HG03060 (cell line): Measurements from ENCODE around the gene SPTLC3.

ENCODE experiments used
- ATAC-seq: cut with Tn5 transposase; IDR thresholded peaks from one replicate; pipeline ENCODE4 v1.9.1; 2021; ENCODE audit warnings: low read depth, moderate number of reproducible peaks; ENCODE audit not compliant: unreplicated experiment

Gene SPTLC3

GRCh38 chr20:13128173-13128572, 119.4 kb downstream of the SPTLC3 start:
- ATAC-seq, result no peak

GRCh38 chr20:13130061-13130706, 121.4 kb downstream of the SPTLC3 start:
- no peak for ATAC-seq

- no peak for ATAC-seq
Observed at GRCh38 chr20:13130707-13131103, 121.9 kb downstream of the SPTLC3 start.

- no peak for ATAC-seq
Observed at GRCh38 chr20:13131688-13132087, 122.9 kb downstream of the SPTLC3 start.

GRCh38 chr20:13139459-13140150, 130.8 kb downstream of the SPTLC3 start:
- ATAC-seq, result no peak

GRCh38 chr20:13140201-13140600, 131.4 kb downstream of the SPTLC3 start:
- no peak for ATAC-seq

- ATAC-seq, result no peak
Observed at GRCh38 chr20:13140775-13141174, 132.0 kb downstream of the SPTLC3 start.

- no peak for ATAC-seq
Observed at GRCh38 chr20:13141546-13141945, 132.8 kb downstream of the SPTLC3 start.

GRCh38 chr20:13142143-13142542, 133.4 kb downstream of the SPTLC3 start:
- no peak for ATAC-seq

GRCh38 chr20:13147071-13147963, 138.5 kb downstream of the SPTLC3 start:
- ATAC-seq, result no peak

- no peak for ATAC-seq
Observed at GRCh38 chr20:13147971-13148370, 139.2 kb downstream of the SPTLC3 start.

- ATAC-seq, result no peak
Observed at GRCh38 chr20:13148402-13148801, 139.6 kb downstream of the SPTLC3 start.

GRCh38 chr20:13148961-13149360, 140.2 kb downstream of the SPTLC3 start:
- ATAC-seq, result no peak

GRCh38 chr20:13149371-13150105, 140.8 kb downstream of the SPTLC3 start:
- no peak for ATAC-seq

- ATAC-seq, result no peak
Observed at GRCh38 chr20:13158369-13158768, 149.6 kb downstream of the SPTLC3 start.

GRCh38 chr20:13159889-13160288, 151.1 kb downstream of the SPTLC3 start:
- no peak for ATAC-seq

GRCh38 chr20:13165203-13165602, 156.4 kb downstream of the SPTLC3 start:
- ATAC-seq, result no peak

- no peak for ATAC-seq
Observed at GRCh38 chr20:13166011-13166410, 157.2 kb downstream of the SPTLC3 start.

- no peak for ATAC-seq
Observed at GRCh38 chr20:13166437-13166836, 157.7 kb downstream of the SPTLC3 start.

GRCh38 chr20:13169086-13169485, 160.3 kb downstream of the SPTLC3 start:
- ATAC-seq, result no peak

GRCh38 chr20:13170771-13171170, 162.0 kb downstream of the SPTLC3 start:
- no peak for ATAC-seq
